B cell (primary cell): Measurements from ENCODE around the gene MBNL1. TPM values are rescaled to one million over a fixed set of nuclear protein-coding genes. Genes with fewer than 3 reads are reported as not detected.

ENCODE experiments used
- ATAC-seq: fragments of 200-7000 bp; cut with Tn5 transposase; one replicate; pipeline ENCODE4 v1.10.0; 2021; ENCODE audit warnings: low read depth, mild to moderate bottlenecking, moderate number of reproducible peaks, moderate library complexity
- CTCF ChIA-PET: fragments of 350-600 bp; sonication (Branson Sonifier 250); formaldehyde crosslinking; loops from one replicate; lab custom pipeline; 2021; ENCODE audit warnings: antibody characterized with exemption, inconsistent platforms; lab: Charles Lee
- POLR2A ChIA-PET: fragments of 350-600 bp; sonication (Branson Sonifier 250); formaldehyde crosslinking; loops from one replicate; lab custom pipeline; 2021; ENCODE audit warnings: antibody characterized with exemption; lab: Charles Lee
- DNase-seq: peaks from one replicate; pipeline ENCODE4 v3.0.0; 2013
- H2AFZ ChIP-seq: 2 replicates; pipeline ENCODE4 v1.6.1; 2012; ENCODE audit warnings: mild to moderate bottlenecking, low read depth, low read length; ENCODE audit not compliant: insufficient read depth, poor library complexity, severe bottlenecking
- H3K27ac ChIP-seq, 2 donors: 1 replicate in 1 of 2; 2 replicates in 1 of 2; pipeline ENCODE4 v1.5.1; 2012 to 2013; ENCODE audit warnings: low read length in 2 of 2, mild to moderate bottlenecking in 2 of 2, moderate library complexity in 1 of 2
- H3K27me3 ChIP-seq, 4 experiments: fragments of 200-600 bp in 1 of 4; sonication (generic) in 1 of 4; replicated peaks in 1 of 4; 1 replicate in 2 of 4; 2 replicates in 2 of 4; pipeline versions ENCODE4 v1.6.1 to v1.7.0; 2013 to 2016; ENCODE audit warnings: low read length in 3 of 4, mild to moderate bottlenecking in 2 of 4, mixed read lengths in 1 of 4, moderate library complexity in 1 of 4; ENCODE audit not compliant: insufficient read depth in 4 of 4, control insufficient read depth in 3 of 4; ENCODE audit errors: control extremely low read depth in 1 of 4
- H3K36me3 ChIP-seq, 2 experiments: replicated peaks in 1 of 2; 1 replicate in 1 of 2; 2 replicates in 1 of 2; pipeline versions ENCODE4 v1.6.1 to v1.7.1; 2013; ENCODE audit warnings: low read length in 1 of 2; ENCODE audit not compliant: insufficient read depth in 2 of 2, control insufficient read depth in 1 of 2; ENCODE audit errors: control extremely low read depth in 1 of 2, extremely low read depth in 1 of 2
- H3K4me1 ChIP-seq, 2 donors: fragments of 200-600 bp in 1 of 2; sonication (generic) in 1 of 2; 1 replicate in 1 of 2; 2 replicates in 1 of 2; pipeline versions ENCODE4 v1.5.1 to v1.6.1; 2013 to 2017; ENCODE audit warnings: low read length in 2 of 2; ENCODE audit not compliant: control insufficient read depth in 2 of 2, insufficient read depth in 2 of 2
- H3K4me2 ChIP-seq: replicated peaks from 2 replicates; pipeline ENCODE3; 2012; ENCODE audit warnings: mild to moderate bottlenecking, low read depth, low read length; ENCODE audit not compliant: poor library complexity, severe bottlenecking
- H3K4me3 ChIP-seq, 5 experiments: fragments of 200-600 bp in 1 of 5; sonication (generic) in 1 of 5; 1 replicate in 3 of 5; 2 replicates in 2 of 5; pipeline versions ENCODE4 v1.5.1 to v1.7.0; 2011 to 2016; ENCODE audit warnings: low read length in 4 of 5, mild to moderate bottlenecking in 4 of 5, low read depth in 2 of 5, control low read depth in 1 of 5, moderate library complexity in 1 of 5; ENCODE audit not compliant: insufficient read depth in 1 of 5; ENCODE audit errors: control extremely low read depth in 1 of 5, extremely low read depth in 1 of 5
- H3K79me2 ChIP-seq: fragments of 200-600 bp; sonication (generic); one replicate; pipeline ENCODE4 v1.6.0; 2016; ENCODE audit warnings: low read length; ENCODE audit not compliant: control insufficient read depth, insufficient read depth
- H3K9ac ChIP-seq: fragments of 200-600 bp; sonication (generic); 2 replicates; pipeline ENCODE4 v1.6.1; 2017; ENCODE audit warnings: mild to moderate bottlenecking, low read length, moderate library complexity
- H3K9me3 ChIP-seq, 3 donors: one replicate each; pipeline versions ENCODE4 v1.6.1 to v1.7.1; 2013; ENCODE audit warnings: low read length in 2 of 3; ENCODE audit not compliant: control insufficient read depth in 2 of 3, insufficient read depth in 1 of 3; ENCODE audit errors: control extremely low read depth in 1 of 3
- H4K20me1 ChIP-seq: 2 replicates; pipeline ENCODE4 v1.6.0; 2012; ENCODE audit warnings: mild to moderate bottlenecking, low read length; ENCODE audit not compliant: insufficient read depth, control insufficient read depth, poor library complexity, severe bottlenecking
- H3K27ac Mint-ChIP-seq: one replicate; pipeline ENCODE4 v1.8.0; 2021; ENCODE audit warnings: mixed read lengths
- H3K27me3 Mint-ChIP-seq: one replicate; pipeline ENCODE4 v1.8.0; 2021; ENCODE audit warnings: mixed read lengths
- H3K4me1 Mint-ChIP-seq: one replicate; pipeline ENCODE4 v1.8.0; 2021; ENCODE audit warnings: mixed read lengths
- H3K4me3 Mint-ChIP-seq: one replicate; pipeline ENCODE4 v1.8.0; 2021; ENCODE audit warnings: mixed read lengths
- H3K9me3 Mint-ChIP-seq: one replicate; pipeline ENCODE4 v1.8.0; 2022; ENCODE audit warnings: mixed read lengths; ENCODE audit not compliant: insufficient read depth
- EZH2 ChIP-seq: IDR thresholded peaks from 2 replicates; pipeline ENCODE4 v1.6.1; 2012; ENCODE audit warnings: borderline replicate concordance, low read depth, mild to moderate bottlenecking, moderate library complexity, low read length; ENCODE audit not compliant: insufficient read depth, poor library complexity, severe bottlenecking
- WGBS: methylation state at CpG from one replicate; pipeline ENCODE4 v1.1.5; 2013; ENCODE audit warnings: missing lambda C conversion rate; ENCODE audit not compliant: insufficient coverage; 5-methylcytosine and 5-hydroxymethylcytosine counted together
- intact Hi-C: fragments of 100-400 bp; cut with micrococcal nuclease; formaldehyde crosslinking; loops from one replicate; pipeline ENCODE4 v1.10.0; 2022
- polyA plus RNA-seq: library from polyadenylated mRNA; depleted of rRNA; stranded (reverse); fragments of >200 nt; gene quantifications from 2 replicates; pipeline ENCODE4 v1.2.3, GENCODE V29; 2012
- total RNA-seq, 2 donors: library from RNA; stranded (reverse); fragments of 120-200 nt in 1 of 2; gene quantifications; 1 replicate in 1 of 2; 2 replicates in 1 of 2; pipeline versions ENCODE4 v1.2.3 to v1.2.4, GENCODE V29; 2013 to 2022
- TF ChIP-seq, protein P1 (sequence below): fragments of 200-600 bp; IDR thresholded peaks from one replicate; pipeline ENCODE4 v1.8.0; 2022; ENCODE audit warnings: antibody characterized with exemption, mild to moderate bottlenecking

MBNL1 gene
- total and polyA plus RNA-seq, 2 donors (not counting 1 experiment from before 2014, with no cell fraction given), result 195 to 505 TPM

DNA sequence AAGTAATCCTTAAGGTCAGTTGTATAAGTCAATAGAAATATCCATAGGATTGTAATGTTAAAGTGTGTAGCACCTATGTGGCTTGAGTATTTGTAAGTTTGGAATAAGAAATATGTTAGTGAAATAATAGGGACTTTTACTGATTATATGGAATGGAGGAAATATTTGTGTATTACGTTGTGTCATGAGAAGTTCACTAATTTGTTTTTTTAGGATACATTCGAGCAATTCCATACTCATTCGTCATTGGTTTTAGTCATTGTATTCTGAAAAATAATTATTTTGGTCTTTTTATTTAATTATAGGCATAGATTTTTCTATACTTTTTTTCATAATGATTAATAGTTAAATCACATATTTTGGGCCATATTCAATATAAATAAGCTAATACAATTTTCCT lies 21.0 kb downstream of the MBNL1 start:
- no peaks in the 10 kb centered on the region for H3K27me3 ChIP-seq
- Mint-ChIP-seq H3K9me3 (no peaks in the 10 kb centered on the region), H3K27me3 (no peaks in the 10 kb centered on the region), H3K27ac (no peak overlapping the region), H3K4me1 (peaks cover 70% of the 10 kb centered on the region), H3K4me3 (no peak overlapping the region)
- WGBS, result no CpG with 5 or more reads among the region's 3 CpGs
- H3K9ac ChIP-seq, result no peak overlapping the region
- ChIA-PET POLR2A (no interaction called here), CTCF (interaction anchor here (2.5 kb wide), 1 partner anchor 106 kb away, joined by 10 read pairs; no protein-coding TSS in a partner anchor)
- TF ChIP-seq, protein P1, sequence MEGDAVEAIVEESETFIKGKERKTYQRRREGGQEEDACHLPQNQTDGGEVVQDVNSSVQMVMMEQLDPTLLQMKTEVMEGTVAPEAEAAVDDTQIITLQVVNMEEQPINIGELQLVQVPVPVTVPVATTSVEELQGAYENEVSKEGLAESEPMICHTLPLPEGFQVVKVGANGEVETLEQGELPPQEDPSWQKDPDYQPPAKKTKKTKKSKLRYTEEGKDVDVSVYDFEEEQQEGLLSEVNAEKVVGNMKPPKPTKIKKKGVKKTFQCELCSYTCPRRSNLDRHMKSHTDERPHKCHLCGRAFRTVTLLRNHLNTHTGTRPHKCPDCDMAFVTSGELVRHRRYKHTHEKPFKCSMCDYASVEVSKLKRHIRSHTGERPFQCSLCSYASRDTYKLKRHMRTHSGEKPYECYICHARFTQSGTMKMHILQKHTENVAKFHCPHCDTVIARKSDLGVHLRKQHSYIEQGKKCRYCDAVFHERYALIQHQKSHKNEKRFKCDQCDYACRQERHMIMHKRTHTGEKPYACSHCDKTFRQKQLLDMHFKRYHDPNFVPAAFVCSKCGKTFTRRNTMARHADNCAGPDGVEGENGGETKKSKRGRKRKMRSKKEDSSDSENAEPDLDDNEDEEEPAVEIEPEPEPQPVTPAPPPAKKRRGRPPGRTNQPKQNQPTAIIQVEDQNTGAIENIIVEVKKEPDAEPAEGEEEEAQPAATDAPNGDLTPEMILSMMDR, result no peak
- no peak for TF ChIP-seq EZH2
- H2AFZ ChIP-seq, result no peak overlapping the region
- DNase-seq, result no peak
- no peaks in the 10 kb centered on the region for H3K9me3 ChIP-seq
- peak overlapping the region in 1 of 2 donors; percentile 74 for H3K27ac ChIP-seq
- H4K20me1 ChIP-seq, result peaks cover 36% of the 10 kb centered on the region
- H3K4me3 ChIP-seq, result no peak overlapping the region
- no peak for ATAC-seq
- intact Hi-C loops, result loop anchor here (10.0 kb wide), 1 partner anchor 215 kb away; no protein-coding TSS in a partner anchor
- H3K4me2 ChIP-seq, result peak overlapping the region; percentile 21
- no peaks in the 10 kb centered on the region for H3K36me3 ChIP-seq
- H3K4me1 ChIP-seq, result peaks cover 53 to 74% of the 10 kb centered on the region in 2 donors
- H3K79me2 ChIP-seq, result peaks cover 96% of the 10 kb centered on the region

DNA sequence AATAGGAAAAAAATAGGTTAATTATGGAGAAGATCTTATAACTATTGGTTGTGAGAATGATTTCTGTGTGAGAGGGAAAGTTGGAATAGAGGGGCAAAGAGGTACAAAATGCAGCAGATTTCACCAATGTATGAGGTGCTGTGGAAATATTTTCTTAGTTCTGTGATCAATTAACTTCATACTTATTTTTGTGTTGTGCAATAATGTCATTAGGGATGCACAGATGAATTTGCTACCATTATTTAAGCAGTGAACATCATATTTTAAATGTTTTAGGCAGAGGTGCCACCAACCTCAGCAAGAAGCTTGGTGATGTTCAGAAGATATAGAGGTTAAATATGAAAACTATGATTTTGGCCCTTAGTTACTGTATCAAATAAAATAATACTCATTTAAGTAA lies 21.6 kb downstream of the MBNL1 start:
- peak overlapping the region; percentile 3 to 74 for H3K27ac ChIP-seq

More for the DNA sequence above, 21.6 kb downstream of the MBNL1 start:
- no peaks in the 10 kb centered on the region for H3K36me3 ChIP-seq
- intact Hi-C loops, result loop anchor here (10.0 kb wide), 1 partner anchor 216 kb away; no protein-coding TSS in a partner anchor
- H3K27ac Mint-ChIP-seq, result peak overlapping the region; percentile 20
- no peaks in the 10 kb centered on the region for H3K27me3 ChIP-seq
- H3K9me3 Mint-ChIP-seq, result no peaks in the 10 kb centered on the region
- peaks cover 69% of the 10 kb centered on the region for H3K4me1 Mint-ChIP-seq
- no peaks in the 10 kb centered on the region for H3K27me3 Mint-ChIP-seq
- H3K4me1 ChIP-seq, result peaks cover 49 to 73% of the 10 kb centered on the region in 2 donors
- TF ChIP-seq, protein P1, result no peak
- no peak for TF ChIP-seq EZH2
- peak overlapping the region; percentile 6 for H3K9ac ChIP-seq
- peaks cover 96% of the 10 kb centered on the region for H3K79me2 ChIP-seq
- H4K20me1 ChIP-seq, result peaks cover 38% of the 10 kb centered on the region
- H3K4me2 ChIP-seq, result peak overlapping the region; percentile 49
- ChIA-PET POLR2A (interaction anchor here (1.2 kb wide), 1 partner anchor 21 kb away, joined by 4 read pairs; the partner anchor contains the start of gene MBNL1), CTCF (interaction anchor here (1.2 to 2.5 kb wide), 5 partner anchors 8 to 158 kb away, joined by 3 to 10 read pairs (median 5); no protein-coding TSS in a partner anchor)
- H3K4me3 ChIP-seq, result no peak overlapping the region
- no peaks in the 10 kb centered on the region for H3K9me3 ChIP-seq
- peak overlapping the region; percentile 53 for H3K4me3 Mint-ChIP-seq
- no peak overlapping the region for H2AFZ ChIP-seq
- DNase-seq (no peak), ATAC-seq (no peak)
